Kidney (tissue), 14 donors: ENCODE results near the gene LAMA1. TPM values are rescaled to one million over a fixed set of nuclear protein-coding genes. Genes with fewer than 3 reads are reported as not detected.

ENCODE experiments used
- DNase-seq, 5 donors: peaks; one replicate each; pipeline ENCODE4 v3.0.0-alpha.2; 2013 to 2020
- FAIRE-seq: peaks from 2 replicates; lab custom pipeline; 2012; peaks lifted over from hg19 to GRCh38; lab: Jason Lieb, UNC
- H3K27ac ChIP-seq, 2 donors: one replicate each; pipeline ENCODE4 v1.7.0; 2013; ENCODE audit warnings: low read depth in 2 of 2, low read length in 2 of 2, inconsistent platforms in 1 of 2
- H3K27me3 ChIP-seq: one replicate; pipeline ENCODE4 v1.7.1; 2013; ENCODE audit warnings: low read length, inconsistent platforms; ENCODE audit not compliant: control insufficient read depth, insufficient read depth
- H3K36me3 ChIP-seq, 3 donors: one replicate each; pipeline versions ENCODE4 v1.7.0 to v1.7.1; 2013; ENCODE audit warnings: low read length in 3 of 3, control low read depth in 1 of 3, inconsistent platforms in 1 of 3; ENCODE audit not compliant: insufficient read depth in 3 of 3, control insufficient read depth in 2 of 3
- H3K4me1 ChIP-seq, 3 donors: one replicate each; pipeline versions ENCODE4 v1.7.0 to v1.7.1; 2013; ENCODE audit warnings: low read length in 3 of 3, inconsistent platforms in 1 of 3, low read depth in 1 of 3; ENCODE audit not compliant: control insufficient read depth in 2 of 3, insufficient read depth in 2 of 3
- H3K4me3 ChIP-seq, 3 donors: one replicate each; pipeline versions ENCODE4 v1.7.0 to v1.8.1; 2013; ENCODE audit warnings: low read length in 3 of 3, control low read depth in 1 of 3, inconsistent platforms in 1 of 3
- H3K9ac ChIP-seq, 3 donors: one replicate each; pipeline versions ENCODE4 v1.7.0 to v1.7.1; 2013; ENCODE audit warnings: low read length in 3 of 3, control low read depth in 1 of 3, inconsistent platforms in 1 of 3
- H3K9me3 ChIP-seq, 3 donors: one replicate each; pipeline versions ENCODE4 v1.7.0 to v1.7.1; 2013; ENCODE audit warnings: low read length in 3 of 3, control low read depth in 1 of 3, inconsistent platforms in 1 of 3; ENCODE audit not compliant: control insufficient read depth in 2 of 3, insufficient read depth in 1 of 3
- CTCF ChIP-seq: IDR thresholded peaks from 3 replicates; pipeline ENCODE4 v1.5.1; 2012; ENCODE audit warnings: mild to moderate bottlenecking, moderate library complexity, borderline replicate concordance; ENCODE audit not compliant: insufficient read depth; ENCODE audit errors: extremely low read depth
- intact Hi-C: fragments of 100-400 bp; cut with DNase I; formaldehyde crosslinking; loops from one replicate; pipeline ENCODE4 v1.11.1; 2022
- polyA plus RNA-seq: library from polyadenylated mRNA; stranded (reverse); fragments of 350-450 nt; fragmentation: Illumina TruSeq; extraction: RNeasy Lipid Tissue Mini Kit (QIAGEN cat#74804); gene quantifications from one replicate; pipeline ENCODE4 v1.2.3, GENCODE V29; 2014; ENCODE audit warnings: low read depth, low replicate concordance; ENCODE audit not compliant: insufficient read depth
- total RNA-seq: library from RNA; stranded (reverse); fragmentation: NEBNext Ultra II Directional; extraction: Animal tissue kit (Norgen Biotek cat#: 25700); gene quantifications from one replicate; pipeline ENCODE4 v1.2.1, GENCODE V29; 2021
- donor health status: control.
- donor health status: control.
- donor health status: control.
- donor health status: control.
- donor health status: control.
- donor health status: DM: yes; HTN: yes; CAD: no.
- donor health status: Normal renal cell carcinoma (clear cell type).

LAMA1 gene
- total and polyA plus RNA-seq, 2 donors from 2014 or later = 10.7 to 14.1 TPM

GRCh38 chr18:6983366-6983765 lies 134.2 kb downstream of the LAMA1 start:
- FAIRE-seq = no peak
- TF ChIP-seq CTCF = no peak

GRCh38 chr18:6982398-6982797 lies 135.2 kb downstream of the LAMA1 start:
- no peak for TF ChIP-seq CTCF
- intact Hi-C loops = no loop called here
- Histone ChIP-seq H3K4me3 (no peak overlapping the region), H3K27me3 (no peaks in the 10 kb centered on the region), H3K9me3 (no peaks in the 10 kb centered on the region), H3K9ac (no peak overlapping the region), H3K36me3 (no peaks in the 10 kb centered on the region), H3K4me1 (no peaks in the 10 kb centered on the region), H3K27ac (no peak overlapping the region)
- no peak for FAIRE-seq
- DNase-seq = no peak

More at GRCh38 chr18:6983366-6983765, 134.2 kb downstream of the LAMA1 start:
- no peaks in the 10 kb centered on the region for H3K27me3 ChIP-seq
- no peak overlapping the region for H3K4me3 ChIP-seq
- no peaks in the 10 kb centered on the region for H3K4me1 ChIP-seq
- no peaks in the 10 kb centered on the region for H3K9me3 ChIP-seq
- intact Hi-C loops = no loop called here
- no peak overlapping the region for H3K9ac ChIP-seq
- no peak overlapping the region for H3K27ac ChIP-seq
- H3K36me3 ChIP-seq = no peaks in the 10 kb centered on the region
- DNase-seq = no peak

- H3K9ac ChIP-seq = no peak overlapping the region
- no peak for TF ChIP-seq CTCF
- H3K36me3 ChIP-seq = no peaks in the 10 kb centered on the region
- FAIRE-seq (no peak), DNase-seq (no peak)
- no peak overlapping the region for H3K27ac ChIP-seq
- H3K4me3 ChIP-seq = no peak overlapping the region
- H3K9me3 ChIP-seq = no peaks in the 10 kb centered on the region
- no peaks in the 10 kb centered on the region for H3K27me3 ChIP-seq
- intact Hi-C loops = no loop called here
- H3K4me1 ChIP-seq = no peaks in the 10 kb centered on the region
Measured at GRCh38 chr18:6980363-6980762, 137.2 kb downstream of the LAMA1 start.

- no peaks in the 10 kb centered on the region for H3K36me3 ChIP-seq
- no peaks in the 10 kb centered on the region for H3K27me3 ChIP-seq
- FAIRE-seq = no peak
- no peak overlapping the region for H3K4me3 ChIP-seq
- no peak for DNase-seq
- no peak for TF ChIP-seq CTCF
- H3K9ac ChIP-seq = no peak overlapping the region
- no peak overlapping the region for H3K27ac ChIP-seq
- H3K4me1 ChIP-seq = no peaks in the 10 kb centered on the region
- intact Hi-C loops = no loop called here
- H3K9me3 ChIP-seq = no peaks in the 10 kb centered on the region
Measured at GRCh38 chr18:6979954-6980353, 137.6 kb downstream of the LAMA1 start.
